Endothelial cell of umbilical vein (primary cell): Measurements from ENCODE around the gene GRIN3B. TPM values are rescaled to one million over a fixed set of nuclear protein-coding genes. Genes with fewer than 3 reads are reported as not detected.

Experiments used
- BruUV-seq: library from RNA; stranded (reverse); fragments of 400-500 nt; replicated peaks from 2 replicates; lab custom pipeline; 2021; lab: Mats Ljungman, UMichigan
- CTCF ChIA-PET: fragments of 300-600, 350-600 bp; sonication (Branson Sonifier 250); formaldehyde crosslinking; loops from one replicate; lab custom pipeline; 2021; ENCODE audit warnings: antibody characterized with exemption, inconsistent platforms; lab: Charles Lee
- POLR2A ChIA-PET: fragments of 300-600, 350-600 bp; sonication (Branson Sonifier 250); formaldehyde crosslinking; loops from one replicate; lab custom pipeline; 2021; ENCODE audit warnings: antibody characterized with exemption, inconsistent platforms; lab: Charles Lee
- DNase-seq: peaks from one replicate; pipeline ENCODE4 v3.0.0-alpha.2; 2011; ENCODE audit warnings: low read depth, low spot score
- FAIRE-seq: peaks from 2 replicates; lab custom pipeline; 2011; peaks lifted over from hg19 to GRCh38; lab: Jason Lieb, UNC
- H2AFZ ChIP-seq: 2 replicates; pipeline ENCODE4 v1.6.0; 2012; ENCODE audit warnings: low read depth, low read length, control low read depth, inconsistent platforms
- H3K27ac ChIP-seq: 2 replicates; pipeline ENCODE4 v1.5.1; 2011; ENCODE audit warnings: low read depth, mild to moderate bottlenecking, control low read depth, low read length, moderate library complexity; ENCODE audit not compliant: insufficient read depth
- H3K27me3 ChIP-seq, 2 experiments: 2 replicates each; pipeline versions ENCODE4 v1.6.0 to v1.6.1; 2011; ENCODE audit warnings: low read length in 2 of 2, mixed read lengths in 1 of 2; ENCODE audit not compliant: control insufficient read depth in 2 of 2, insufficient read depth in 2 of 2
- H3K36me3 ChIP-seq, 2 experiments: 2 replicates in 1 of 2; 3 replicates in 1 of 2; pipeline ENCODE4 v1.5.1; 2011; ENCODE audit warnings: low read length in 2 of 2, mild to moderate bottlenecking in 1 of 2, moderate library complexity in 1 of 2; ENCODE audit not compliant: control insufficient read depth in 2 of 2, insufficient read depth in 2 of 2; ENCODE audit errors: extremely low read depth in 1 of 2
- H3K4me1 ChIP-seq: 3 replicates; pipeline ENCODE4 v1.5.1; 2011; ENCODE audit warnings: mild to moderate bottlenecking, low read length; ENCODE audit not compliant: control insufficient read depth, insufficient read depth; ENCODE audit errors: extremely low read depth
- H3K4me2 ChIP-seq: 2 replicates; pipeline ENCODE4 v1.6.1; 2011; ENCODE audit warnings: low read length, control low read depth, mixed read lengths; ENCODE audit not compliant: insufficient read depth
- H3K4me3 ChIP-seq, 3 experiments: fragments of 200-600 bp in 1 of 3; sonication (generic), shearing (Covaris generic) in 1 of 3; replicated peaks in 1 of 3; 2 replicates each; pipeline ENCODE4 v1.5.1; 2011 to 2016; ENCODE audit warnings: control low read depth in 3 of 3, low read length in 3 of 3, mild to moderate bottlenecking in 2 of 3, inconsistent platforms in 1 of 3, low read depth in 1 of 3, moderate library complexity in 1 of 3; ENCODE audit not compliant: insufficient read depth in 1 of 3
- H3K79me2 ChIP-seq: 2 replicates; pipeline ENCODE4 v1.6.0; 2012; ENCODE audit warnings: low read length, inconsistent platforms; ENCODE audit not compliant: control insufficient read depth, insufficient read depth
- H3K9ac ChIP-seq: replicated peaks from 2 replicates; pipeline ENCODE3; 2011; ENCODE audit warnings: low read length, control low read depth; ENCODE audit not compliant: insufficient read depth; ENCODE audit errors: extremely low read depth
- H3K9me1 ChIP-seq: replicated peaks from 3 replicates; pipeline ENCODE4 v1.6.0; 2011; ENCODE audit warnings: mild to moderate bottlenecking, low read length; ENCODE audit not compliant: control insufficient read depth, insufficient read depth; ENCODE audit errors: extremely low read depth
- H3K9me3 ChIP-seq: replicated peaks from 2 replicates; pipeline ENCODE4 v1.5.1; 2012; ENCODE audit warnings: low read length, inconsistent platforms; ENCODE audit not compliant: control insufficient read depth, insufficient read depth
- H4K20me1 ChIP-seq: replicated peaks from 2 replicates; pipeline ENCODE3; 2011; ENCODE audit warnings: mild to moderate bottlenecking, low read length; ENCODE audit not compliant: control insufficient read depth, insufficient read depth; ENCODE audit errors: extremely low read depth
- EZH2 ChIP-seq: IDR thresholded peaks from 2 replicates; pipeline ENCODE4 v1.6.1; 2012; ENCODE audit warnings: borderline replicate concordance, low read depth, mild to moderate bottlenecking, moderate library complexity, low read length, inconsistent platforms; ENCODE audit not compliant: severe bottlenecking
- FOS ChIP-seq: IDR thresholded peaks from 2 replicates; pipeline ENCODE4 v1.6.1; 2011; ENCODE audit warnings: mild to moderate bottlenecking, low read length, moderate library complexity, borderline replicate concordance; ENCODE audit not compliant: insufficient read depth
- GATA2 ChIP-seq: IDR thresholded peaks from 2 replicates; pipeline ENCODE4 v1.7.0; 2011; ENCODE audit warnings: low read depth, mild to moderate bottlenecking, moderate library complexity, mixed read lengths, low read length; ENCODE audit not compliant: insufficient read length, insufficient read depth
- JUN ChIP-seq: IDR thresholded peaks from 2 replicates; pipeline ENCODE4 v1.6.1; 2011; ENCODE audit warnings: borderline replicate concordance, low read depth; ENCODE audit not compliant: insufficient read length, insufficient read depth
- MYC ChIP-seq: IDR thresholded peaks from one replicate; pipeline ENCODE4 v1.6.1; 2011; ENCODE audit warnings: mild to moderate bottlenecking, low read depth, low read length
- POLR2A ChIP-seq: IDR thresholded peaks from 2 replicates; pipeline ENCODE4 v1.6.1; 2012; ENCODE audit warnings: low read depth, mild to moderate bottlenecking, control low read depth, low read length
- POLR2AphosphoS5 ChIP-seq: IDR thresholded peaks from 2 replicates; pipeline ENCODE4 v1.6.1; 2012; ENCODE audit warnings: low read depth, mild to moderate bottlenecking, control low read depth, low read length, moderate library complexity; ENCODE audit not compliant: insufficient read depth
- dilution Hi-C: fragments of 300-500 bp; cut with MboI; formaldehyde crosslinking; loops from one replicate; pipeline ENCODE4 v1.15.0; 2019; ENCODE audit warnings: low sequenced_read_pairs; ENCODE audit not compliant: extremely low pct_ligation_motif_present
- intact Hi-C: fragments of 100-400 bp; cut with micrococcal nuclease; formaldehyde crosslinking; loops from one replicate; pipeline ENCODE4 v1.10.0; 2022
- polyA plus RNA-seq, 4 experiments: library from polyadenylated mRNA; depleted of rRNA in 3 of 4; stranded (reverse) in 3 of 4; unstranded in 1 of 4; fragments of >200 nt; gene quantifications; 2 replicates each; pipeline versions ENCODE4 v1.2.1 to v1.2.3, GENCODE V29; 2011 to 2012; ENCODE audit warnings: missing spikeins in 1 of 4
- total RNA-seq: library from RNA; stranded (reverse); gene quantifications from 2 replicates; pipeline ENCODE4 v1.2.3, GENCODE V29; 2021
- TF ChIP-seq, protein P1 (sequence below), 2 donors: IDR thresholded peaks; 1 replicate in 1 of 2; 2 replicates in 1 of 2; pipeline ENCODE4 v1.5.1; 2011; ENCODE audit warnings: low read length in 2 of 2, mild to moderate bottlenecking in 2 of 2, moderate library complexity in 2 of 2, control low read depth in 1 of 2, inconsistent platforms in 1 of 2, low read depth in 1 of 2; ENCODE audit not compliant: insufficient read depth in 1 of 2; ENCODE audit errors: extremely low read depth in 1 of 2
- TF ChIP-seq, protein P2 (sequence below): IDR thresholded peaks from 2 replicates; pipeline ENCODE4 v1.6.1; 2011; ENCODE audit not compliant: insufficient read depth, insufficient read length

Gene GRIN3B
- total and polyA plus RNA-seq, 2 donors (not counting 3 experiments of a cell fraction or from before 2014, with no cell fraction given): 0.43 to 0.82 TPM

DNA sequence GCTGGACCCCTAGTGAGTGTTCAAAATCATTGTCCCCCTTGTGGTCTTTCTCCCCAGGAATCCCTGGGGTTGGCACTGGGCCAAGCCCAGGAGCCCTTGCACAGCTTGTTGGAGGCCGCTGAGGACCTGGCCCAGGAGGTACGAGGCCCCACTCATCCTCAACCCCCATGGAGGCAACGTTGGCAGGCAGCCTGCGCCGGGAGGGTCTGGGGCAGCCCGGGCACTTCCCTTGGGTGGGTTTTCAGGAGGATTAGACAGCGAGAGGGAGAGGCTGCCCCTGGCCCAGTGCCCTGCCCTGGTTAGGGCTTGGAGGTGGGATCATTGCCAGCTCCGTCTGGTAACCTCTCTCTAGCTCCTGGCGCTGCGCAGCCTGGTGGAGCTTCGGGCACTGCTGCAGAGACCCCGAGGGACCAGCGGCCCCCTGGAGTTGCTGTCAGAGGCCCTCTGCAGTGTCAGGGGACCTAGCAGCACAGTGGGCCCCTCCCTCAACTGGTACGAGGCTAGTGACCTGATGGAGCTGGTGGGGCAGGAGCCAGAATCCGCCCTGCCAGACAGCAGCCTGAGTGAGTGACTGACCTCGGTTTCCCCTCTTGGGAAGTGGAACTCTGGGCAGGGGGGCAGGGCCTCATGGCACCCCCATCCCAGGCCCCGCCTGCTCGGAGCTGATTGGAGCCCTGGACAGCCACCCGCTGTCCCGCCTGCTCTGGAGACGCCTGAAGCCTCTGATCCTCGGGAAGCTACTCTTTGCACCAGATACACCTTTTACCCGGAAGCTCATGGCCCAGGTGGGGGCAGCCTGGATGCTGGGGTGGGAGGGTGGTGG, 42.7 kb downstream of the GRIN3B start:
- peaks cover 21% of the 10 kb centered on the region for H3K4me1 ChIP-seq
- intact Hi-C loops: no loop called here
- H2AFZ ChIP-seq: no peak overlapping the region
- H3K27me3 ChIP-seq: no peaks in the 10 kb centered on the region
- H3K4me3 ChIP-seq: no peak overlapping the region
- no peaks in the 10 kb centered on the region for H3K79me2 ChIP-seq
- no peak overlapping the region for H3K9ac ChIP-seq
- POLR2A ChIA-PET: no interaction called here
- BruUV-seq: no TSS peak
- CTCF ChIA-PET: interaction anchor here (0.9 to 1.6 kb wide), 3 partner anchors 14 to 22 kb away, joined by 3 to 7 read pairs (median 6); no protein-coding TSS in a partner anchor
- no peaks in the 10 kb centered on the region for H3K9me3 ChIP-seq
- H3K27ac ChIP-seq: no peak overlapping the region
- dilution Hi-C loops: no loop called here
- DNase-seq (no peak), FAIRE-seq (no peak)
- no peaks in the 10 kb centered on the region for H4K20me1 ChIP-seq
- TF ChIP-seq GATA2 (no peak), POLR2AphosphoS5 (no peak), JUN (no peak), EZH2 (no peak), POLR2A (no peak), MYC (no peak), FOS (no peak)
- TF ChIP-seq, protein P1, sequence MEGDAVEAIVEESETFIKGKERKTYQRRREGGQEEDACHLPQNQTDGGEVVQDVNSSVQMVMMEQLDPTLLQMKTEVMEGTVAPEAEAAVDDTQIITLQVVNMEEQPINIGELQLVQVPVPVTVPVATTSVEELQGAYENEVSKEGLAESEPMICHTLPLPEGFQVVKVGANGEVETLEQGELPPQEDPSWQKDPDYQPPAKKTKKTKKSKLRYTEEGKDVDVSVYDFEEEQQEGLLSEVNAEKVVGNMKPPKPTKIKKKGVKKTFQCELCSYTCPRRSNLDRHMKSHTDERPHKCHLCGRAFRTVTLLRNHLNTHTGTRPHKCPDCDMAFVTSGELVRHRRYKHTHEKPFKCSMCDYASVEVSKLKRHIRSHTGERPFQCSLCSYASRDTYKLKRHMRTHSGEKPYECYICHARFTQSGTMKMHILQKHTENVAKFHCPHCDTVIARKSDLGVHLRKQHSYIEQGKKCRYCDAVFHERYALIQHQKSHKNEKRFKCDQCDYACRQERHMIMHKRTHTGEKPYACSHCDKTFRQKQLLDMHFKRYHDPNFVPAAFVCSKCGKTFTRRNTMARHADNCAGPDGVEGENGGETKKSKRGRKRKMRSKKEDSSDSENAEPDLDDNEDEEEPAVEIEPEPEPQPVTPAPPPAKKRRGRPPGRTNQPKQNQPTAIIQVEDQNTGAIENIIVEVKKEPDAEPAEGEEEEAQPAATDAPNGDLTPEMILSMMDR (IDR thresholded peaks at IDR 0.05; ENCODE audit: extremely low read depth in 1 of 2, insufficient read depth in 1 of 2, low read depth in 1 of 2, low read length in 2 of 2): no peak
- TF ChIP-seq, protein P2, sequence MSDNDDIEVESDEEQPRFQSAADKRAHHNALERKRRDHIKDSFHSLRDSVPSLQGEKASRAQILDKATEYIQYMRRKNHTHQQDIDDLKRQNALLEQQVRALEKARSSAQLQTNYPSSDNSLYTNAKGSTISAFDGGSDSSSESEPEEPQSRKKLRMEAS: no peak
- H3K9me1 ChIP-seq: no peaks in the 10 kb centered on the region
- no peak overlapping the region for H3K4me2 ChIP-seq
- H3K36me3 ChIP-seq: peaks cover 0 to under 1% of the 10 kb centered on the region in 2 experiments
